ENCODE data around the gene LCE1B. TPM values are rescaled to one million over a fixed set of nuclear protein-coding genes. Genes with fewer than 3 reads are reported as not detected.

Gene LCE1B
- total RNA-seq, 1 experiment from 2014 or later: not detected

GRCh38 chr1:152823294-152823693, 11.5 kb downstream of the LCE1B start:
- no peak for TF ChIP-seq ZNF263 (CRISPR knock-in tag; IDR thresholded peaks at IDR 0.05; ENCODE audit: low read depth)
- no peak for TF ChIP-seq GABPB1 (CRISPR knock-in tag; IDR thresholded peaks at IDR 0.05)
- no peak for TF ChIP-seq OVOL2 (CRISPR knock-in tag; IDR thresholded peaks at IDR 0.05; ENCODE audit: borderline replicate concordance)
- no peak for TF ChIP-seq ETV6 (CRISPR knock-in tag; IDR thresholded peaks at IDR 0.05)
- no peak for TF ChIP-seq TCF7 (CRISPR knock-in tag; IDR thresholded peaks at IDR 0.05; ENCODE audit: low read depth)
- TF ChIP-seq, protein P1, sequence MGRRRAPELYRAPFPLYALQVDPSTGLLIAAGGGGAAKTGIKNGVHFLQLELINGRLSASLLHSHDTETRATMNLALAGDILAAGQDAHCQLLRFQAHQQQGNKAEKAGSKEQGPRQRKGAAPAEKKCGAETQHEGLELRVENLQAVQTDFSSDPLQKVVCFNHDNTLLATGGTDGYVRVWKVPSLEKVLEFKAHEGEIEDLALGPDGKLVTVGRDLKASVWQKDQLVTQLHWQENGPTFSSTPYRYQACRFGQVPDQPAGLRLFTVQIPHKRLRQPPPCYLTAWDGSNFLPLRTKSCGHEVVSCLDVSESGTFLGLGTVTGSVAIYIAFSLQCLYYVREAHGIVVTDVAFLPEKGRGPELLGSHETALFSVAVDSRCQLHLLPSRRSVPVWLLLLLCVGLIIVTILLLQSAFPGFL (CRISPR knock-in tag; IDR thresholded peaks at IDR 0.05; ENCODE audit: borderline replicate concordance): no peak
- Mint-ChIP-seq H3K27ac (no peak overlapping the region), H3K4me1 (no peaks in the 10 kb centered on the region), H3K9me3 (peaks cover 66% of the 10 kb centered on the region), H3K27me3 (ENCODE audit: low read depth) (peaks cover 9% of the 10 kb centered on the region; the same call in 1 of the 2 replicates), H3K36me3 (peaks cover 49% of the 10 kb centered on the region), H3K4me3 (no peak overlapping the region)
- ATAC-seq (no peak), DNase-seq (ENCODE audit: low spot score) (no peak)
- ChIA-PET CTCF (no interaction called here), POLR2A (no interaction called here)

DNA sequence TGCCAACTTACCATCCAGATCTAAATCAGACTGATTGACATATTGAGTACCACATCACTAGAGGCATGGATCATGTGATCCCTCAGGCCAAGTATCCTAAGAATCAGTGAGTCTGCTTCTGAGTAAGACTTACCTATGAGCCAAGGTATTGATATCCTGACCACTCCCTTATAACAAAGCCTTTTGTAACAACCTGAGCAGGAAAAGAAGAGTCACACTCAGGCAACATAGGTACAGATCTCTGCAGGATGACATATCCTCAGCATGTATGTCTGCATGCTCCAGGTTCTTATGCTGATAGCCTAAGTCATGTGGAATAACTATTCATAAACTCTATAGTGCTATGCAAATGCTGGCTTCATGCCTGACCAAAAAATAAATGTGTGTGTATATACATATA, 13.2 kb downstream of the LCE1B start:
- H3K27ac Mint-ChIP-seq: no peak overlapping the region
- ChIA-PET CTCF (no interaction called here), POLR2A (no interaction called here)
- H3K27me3 Mint-ChIP-seq (ENCODE audit: low read depth): peaks cover 11% of the 10 kb centered on the region
- H3K4me3 Mint-ChIP-seq: no peak overlapping the region
- peaks cover 52% of the 10 kb centered on the region for H3K36me3 Mint-ChIP-seq
- DNase-seq (ENCODE audit: low spot score): no peak
- no peaks in the 10 kb centered on the region for H3K4me1 Mint-ChIP-seq
- peaks cover 68% of the 10 kb centered on the region for H3K9me3 Mint-ChIP-seq
- TF ChIP-seq, protein P2, sequence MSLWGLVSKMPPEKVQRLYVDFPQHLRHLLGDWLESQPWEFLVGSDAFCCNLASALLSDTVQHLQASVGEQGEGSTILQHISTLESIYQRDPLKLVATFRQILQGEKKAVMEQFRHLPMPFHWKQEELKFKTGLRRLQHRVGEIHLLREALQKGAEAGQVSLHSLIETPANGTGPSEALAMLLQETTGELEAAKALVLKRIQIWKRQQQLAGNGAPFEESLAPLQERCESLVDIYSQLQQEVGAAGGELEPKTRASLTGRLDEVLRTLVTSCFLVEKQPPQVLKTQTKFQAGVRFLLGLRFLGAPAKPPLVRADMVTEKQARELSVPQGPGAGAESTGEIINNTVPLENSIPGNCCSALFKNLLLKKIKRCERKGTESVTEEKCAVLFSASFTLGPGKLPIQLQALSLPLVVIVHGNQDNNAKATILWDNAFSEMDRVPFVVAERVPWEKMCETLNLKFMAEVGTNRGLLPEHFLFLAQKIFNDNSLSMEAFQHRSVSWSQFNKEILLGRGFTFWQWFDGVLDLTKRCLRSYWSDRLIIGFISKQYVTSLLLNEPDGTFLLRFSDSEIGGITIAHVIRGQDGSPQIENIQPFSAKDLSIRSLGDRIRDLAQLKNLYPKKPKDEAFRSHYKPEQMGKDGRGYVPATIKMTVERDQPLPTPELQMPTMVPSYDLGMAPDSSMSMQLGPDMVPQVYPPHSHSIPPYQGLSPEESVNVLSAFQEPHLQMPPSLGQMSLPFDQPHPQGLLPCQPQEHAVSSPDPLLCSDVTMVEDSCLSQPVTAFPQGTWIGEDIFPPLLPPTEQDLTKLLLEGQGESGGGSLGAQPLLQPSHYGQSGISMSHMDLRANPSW (CRISPR knock-in tag; conservative IDR thresholded peaks at IDR 0.05; ENCODE audit: low read depth): no peak
- TF ChIP-seq, protein P3, sequence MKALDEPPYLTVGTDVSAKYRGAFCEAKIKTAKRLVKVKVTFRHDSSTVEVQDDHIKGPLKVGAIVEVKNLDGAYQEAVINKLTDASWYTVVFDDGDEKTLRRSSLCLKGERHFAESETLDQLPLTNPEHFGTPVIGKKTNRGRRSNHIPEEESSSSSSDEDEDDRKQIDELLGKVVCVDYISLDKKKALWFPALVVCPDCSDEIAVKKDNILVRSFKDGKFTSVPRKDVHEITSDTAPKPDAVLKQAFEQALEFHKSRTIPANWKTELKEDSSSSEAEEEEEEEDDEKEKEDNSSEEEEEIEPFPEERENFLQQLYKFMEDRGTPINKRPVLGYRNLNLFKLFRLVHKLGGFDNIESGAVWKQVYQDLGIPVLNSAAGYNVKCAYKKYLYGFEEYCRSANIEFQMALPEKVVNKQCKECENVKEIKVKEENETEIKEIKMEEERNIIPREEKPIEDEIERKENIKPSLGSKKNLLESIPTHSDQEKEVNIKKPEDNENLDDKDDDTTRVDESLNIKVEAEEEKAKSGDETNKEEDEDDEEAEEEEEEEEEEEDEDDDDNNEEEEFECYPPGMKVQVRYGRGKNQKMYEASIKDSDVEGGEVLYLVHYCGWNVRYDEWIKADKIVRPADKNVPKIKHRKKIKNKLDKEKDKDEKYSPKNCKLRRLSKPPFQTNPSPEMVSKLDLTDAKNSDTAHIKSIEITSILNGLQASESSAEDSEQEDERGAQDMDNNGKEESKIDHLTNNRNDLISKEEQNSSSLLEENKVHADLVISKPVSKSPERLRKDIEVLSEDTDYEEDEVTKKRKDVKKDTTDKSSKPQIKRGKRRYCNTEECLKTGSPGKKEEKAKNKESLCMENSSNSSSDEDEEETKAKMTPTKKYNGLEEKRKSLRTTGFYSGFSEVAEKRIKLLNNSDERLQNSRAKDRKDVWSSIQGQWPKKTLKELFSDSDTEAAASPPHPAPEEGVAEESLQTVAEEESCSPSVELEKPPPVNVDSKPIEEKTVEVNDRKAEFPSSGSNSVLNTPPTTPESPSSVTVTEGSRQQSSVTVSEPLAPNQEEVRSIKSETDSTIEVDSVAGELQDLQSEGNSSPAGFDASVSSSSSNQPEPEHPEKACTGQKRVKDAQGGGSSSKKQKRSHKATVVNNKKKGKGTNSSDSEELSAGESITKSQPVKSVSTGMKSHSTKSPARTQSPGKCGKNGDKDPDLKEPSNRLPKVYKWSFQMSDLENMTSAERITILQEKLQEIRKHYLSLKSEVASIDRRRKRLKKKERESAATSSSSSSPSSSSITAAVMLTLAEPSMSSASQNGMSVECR (CRISPR knock-in tag; IDR thresholded peaks at IDR 0.05; ENCODE audit: borderline replicate concordance): no peak
- TF ChIP-seq GTF2I (CRISPR knock-in tag; conservative IDR thresholded peaks at IDR 0.05): no peak
- no peak for TF ChIP-seq MYBL2 (CRISPR knock-in tag; IDR thresholded peaks at IDR 0.05)
- no peak for TF ChIP-seq ZNF396 (CRISPR knock-in tag; IDR thresholded peaks at IDR 0.05; ENCODE audit: borderline replicate concordance)
- TF ChIP-seq, protein P4, sequence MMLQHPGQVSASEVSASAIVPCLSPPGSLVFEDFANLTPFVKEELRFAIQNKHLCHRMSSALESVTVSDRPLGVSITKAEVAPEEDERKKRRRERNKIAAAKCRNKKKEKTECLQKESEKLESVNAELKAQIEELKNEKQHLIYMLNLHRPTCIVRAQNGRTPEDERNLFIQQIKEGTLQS (CRISPR knock-in tag; conservative IDR thresholded peaks at IDR 0.05): no peak
- ATAC-seq: no peak

DNA sequence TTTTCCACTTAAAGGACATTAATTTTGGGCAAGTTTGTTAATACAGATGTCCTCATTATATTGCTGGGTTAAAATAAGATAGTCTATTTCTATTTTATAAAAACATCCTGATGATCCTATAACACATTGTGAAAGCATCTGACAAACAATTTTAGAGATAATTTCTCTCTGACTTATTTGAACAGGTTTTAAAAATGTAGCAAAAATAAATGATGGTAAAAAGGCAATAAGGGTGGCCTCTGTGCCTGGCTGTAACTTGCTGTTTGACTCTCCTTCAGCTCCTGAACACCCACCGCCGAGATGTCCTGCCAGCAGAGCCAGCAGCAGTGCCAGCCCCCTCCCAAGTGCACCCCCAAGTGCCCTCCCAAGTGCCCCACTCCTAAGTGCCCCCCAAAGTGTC, 15.4 kb downstream of the LCE1B start, which contains the start of gene LCE1A:
LCE1A (plus strand) TSS at position 301 of the 400 bp plus-strand sequence; CDS start at position 301, 0 bp downstream.
- ChIA-PET POLR2A (no interaction called here), CTCF (no interaction called here)
- ATAC-seq (no peak), DNase-seq (ENCODE audit: low spot score) (no peak)
- H3K36me3 Mint-ChIP-seq: peaks cover 57% of the 10 kb centered on the region
- no peak within 1 kb of the TSS for H3K27ac Mint-ChIP-seq
- no peaks in the 10 kb centered on the region for H3K4me1 Mint-ChIP-seq
- peaks cover 75% of the 10 kb centered on the region for H3K9me3 Mint-ChIP-seq
- no peak within 1 kb of the TSS for H3K4me3 Mint-ChIP-seq
- H3K27me3 Mint-ChIP-seq (ENCODE audit: low read depth): peaks cover 7% of the 10 kb centered on the region
- TF ChIP-seq ZNF425 (CRISPR knock-in tag; conservative IDR thresholded peaks at IDR 0.05): no peak
- TF ChIP-seq NFE2L1 (CRISPR knock-in tag; IDR thresholded peaks at IDR 0.05): no peak
- TF ChIP-seq ZNF396 (CRISPR knock-in tag; IDR thresholded peaks at IDR 0.05; ENCODE audit: borderline replicate concordance): no peak
- no peak for TF ChIP-seq RORB (CRISPR knock-in tag; IDR thresholded peaks at IDR 0.05)
- no peak for TF ChIP-seq EMX1 (CRISPR knock-in tag; IDR thresholded peaks at IDR 0.05)
- TF ChIP-seq FOXK1 (CRISPR knock-in tag; IDR thresholded peaks at IDR 0.05): no peak
- TF ChIP-seq ZNF416 (CRISPR knock-in tag; IDR thresholded peaks at IDR 0.05): no peak
- TF ChIP-seq ZBTB43 (CRISPR knock-in tag; IDR thresholded peaks at IDR 0.05): no peak
- TF ChIP-seq SOX15 (CRISPR knock-in tag; IDR thresholded peaks at IDR 0.05): no peak
- TF ChIP-seq ZNF317 (CRISPR knock-in tag; IDR thresholded peaks at IDR 0.05; ENCODE audit: borderline replicate concordance, low read depth): no peak
- no peak for TF ChIP-seq ZNF671 (CRISPR knock-in tag; IDR thresholded peaks at IDR 0.05)
